H1 (cell line): ENCODE measurements around the gene MACROD2. TPM values are rescaled to one million over a fixed set of nuclear protein-coding genes. Genes with fewer than 3 reads are reported as not detected.

Experiments
- CBX8 ChIP-seq: fragments of 300-800, 300-1000 bp; sonication (generic); IDR thresholded peaks from 2 replicates; pipeline ENCODE4 v1.7.1; 2016; ENCODE audit warnings: low read depth, low read length, borderline replicate concordance
- CEBPB ChIP-seq: IDR thresholded peaks from 2 replicates; pipeline ENCODE4 v1.6.1; 2012; ENCODE audit warnings: low read depth, low read length
- CTBP2 ChIP-seq: IDR thresholded peaks from 2 replicates; pipeline ENCODE4 v1.7.0; 2011; ENCODE audit warnings: borderline replicate concordance, mild to moderate bottlenecking, moderate library complexity, mixed read lengths, low read length; ENCODE audit not compliant: insufficient read depth, insufficient read length
- GTF2F1 ChIP-seq: IDR thresholded peaks from 2 replicates; pipeline ENCODE4 v1.6.1; 2012; ENCODE audit warnings: low read depth, low read length, improper control_type of control experiment, borderline replicate concordance
- PHF8 ChIP-seq: fragments of 200-600 bp; sonication (generic); conservative IDR thresholded peaks from 2 replicates; pipeline ENCODE4 v1.7.1; 2012; ENCODE audit warnings: low read depth, mild to moderate bottlenecking, inconsistent platforms, low read length, moderate library complexity
- SP1 ChIP-seq: IDR thresholded peaks from 2 replicates; pipeline ENCODE4 v1.6.1; 2011; ENCODE audit warnings: low read depth, low read length
- polyA plus RNA-seq, 7 experiments: library from polyadenylated mRNA; depleted of rRNA in 3 of 7; stranded (reverse) in 5 of 7; unstranded in 2 of 7; fragments of >200 nt in 5 of 7; fragments of 200-250 nt in 2 of 7; gene quantifications; 1 replicate in 5 of 7; 2 replicates in 1 of 7; 4 replicates in 1 of 7; pipeline versions ENCODE4 v1.2.1 to v1.2.3, GENCODE V29; 2011 to 2013; ENCODE audit warnings: missing spikeins in 2 of 7, mixed read lengths in 2 of 7
- total RNA-seq: library from RNA; stranded (reverse); fragmentation: NEBNext Ultra II Directional; extraction: Animal tissue kit (Norgen Biotek cat#: 25700); gene quantifications from 2 replicates; pipeline ENCODE4 v1.2.1, GENCODE V29; 2021

Gene MACROD2
- total and polyA plus RNA-seq, 2 of the 8 experiments (the other 6 are each of a cell fraction or from before 2014, with no cell fraction given) = 0.70 to 3.9 TPM

DNA sequence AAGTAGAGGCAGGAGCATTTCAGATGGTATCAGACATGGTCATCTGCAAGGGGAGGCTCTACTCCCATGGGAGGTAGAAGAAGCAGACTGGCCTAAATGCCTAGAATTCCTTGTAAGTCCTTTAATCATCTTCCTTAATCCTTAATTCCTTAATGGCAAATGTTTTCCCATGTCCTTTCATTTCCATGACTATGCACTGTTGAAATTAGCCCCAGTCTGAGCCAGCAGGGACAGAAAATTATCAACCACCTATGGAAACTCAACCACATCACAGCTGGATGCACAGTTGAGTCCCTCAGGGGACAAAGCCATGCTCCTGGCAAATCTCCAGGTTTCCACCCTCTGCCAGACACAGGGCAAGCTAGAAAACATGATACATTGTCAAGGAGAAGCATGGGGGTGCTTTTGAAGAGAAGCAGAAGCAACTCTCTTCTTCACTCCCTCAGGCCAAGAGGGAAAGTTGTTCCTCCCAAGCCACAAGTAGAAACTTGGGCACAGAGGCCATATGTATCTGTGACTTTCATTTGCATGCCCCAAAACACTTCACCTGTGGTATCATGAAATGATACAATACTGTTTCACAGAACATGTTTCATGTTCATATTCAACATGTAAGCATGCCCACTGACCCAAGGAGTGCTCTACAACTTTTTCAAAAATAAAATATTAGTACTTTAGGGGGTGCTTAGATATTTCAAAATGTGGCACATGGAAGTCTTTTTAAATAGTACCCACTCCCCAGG, 1894.4 kb downstream of the MACROD2 start (continued):
- TF ChIP-seq PHF8 (no peak), GTF2F1 (no peak), CEBPB (no peak), CTBP2 (no peak), CBX8 (no peak), SP1 (no peak)
- TF ChIP-seq, all 59 proteins: peak for 0
